WTC11 (cell line): ENCODE measurements around the gene NINJ2.

ENCODE experiments used
- CREM ChIP-seq: sonication (generic); formaldehyde crosslinking; IDR thresholded peaks from 2 replicates; pipeline ENCODE4 v1.8.1; 2022; ENCODE audit warnings: mild to moderate bottlenecking, missing genetic modification reagents, moderate library complexity
- CTCF ChIP-seq: fragments of 200-600 bp; IDR thresholded peaks from 2 replicates; pipeline ENCODE4 v1.8.0; 2022; ENCODE audit warnings: antibody characterized with exemption
- E2F1 ChIP-seq: sonication (generic); formaldehyde crosslinking; IDR thresholded peaks from 2 replicates; pipeline ENCODE4 v1.8.0; 2022; ENCODE audit warnings: mild to moderate bottlenecking, missing genetic modification reagents
- MAX ChIP-seq: sonication (generic); formaldehyde crosslinking; IDR thresholded peaks from 2 replicates; pipeline ENCODE4 v1.8.0; 2022; ENCODE audit warnings: mild to moderate bottlenecking, missing genetic modification reagents
- USF2 ChIP-seq: sonication (generic); formaldehyde crosslinking; IDR thresholded peaks from 2 replicates; pipeline ENCODE4 v1.8.1; 2023; ENCODE audit warnings: mild to moderate bottlenecking, missing genetic modification reagents, moderate library complexity
- ZBTB21 ChIP-seq: sonication (generic); formaldehyde crosslinking; IDR thresholded peaks from 2 replicates; pipeline ENCODE4 v1.8.1; 2023; ENCODE audit warnings: mild to moderate bottlenecking, missing genetic modification reagents, borderline replicate concordance
- ZNF396 ChIP-seq: fragments of 250-450 bp; sonication (Bioruptor Pico); IDR thresholded peaks from 2 replicates; pipeline ENCODE4 v1.8.0; 2021; ENCODE audit warnings: mild to moderate bottlenecking, moderate library complexity, borderline replicate concordance
- ZNF512 ChIP-seq: sonication (generic); formaldehyde crosslinking; IDR thresholded peaks from 2 replicates; pipeline ENCODE4 v1.8.1; 2022; ENCODE audit warnings: missing genetic modification reagents, borderline replicate concordance

GRCh38 chr12:601976-602699, 61.1 kb downstream of the NINJ2 start:
- no peak for TF ChIP-seq CREM (CRISPR knock-in tag)
- no peak for TF ChIP-seq CTCF
- no peak for TF ChIP-seq ZNF396 (CRISPR knock-in tag)
- TF ChIP-seq E2F1: no peak
- TF ChIP-seq ZNF512 (CRISPR knock-in tag): no peak
- TF ChIP-seq ZBTB21 (CRISPR knock-in tag): no peak
- TF ChIP-seq USF2 (CRISPR knock-in tag): no peak
- TF ChIP-seq MAX (CRISPR knock-in tag): no peak
